Activated CD4-positive, CD25-positive, alpha-beta regulatory T cell treated with anti-CD3 and anti-CD28 coated beads, Interleukin-2, amount 50 U/mL, for 72 hours (primary cell): ENCODE results near the gene PIGH.
"Not testable (repeated sequence)": the region's sequence is repeated elsewhere in the genome, so short reads cannot be mapped to it uniquely, and the experiment has no call there.

Source experiments
- DNase-seq: peaks from one replicate; pipeline ENCODE4 v3.0.0; 2021

Gene PIGH

DNA sequence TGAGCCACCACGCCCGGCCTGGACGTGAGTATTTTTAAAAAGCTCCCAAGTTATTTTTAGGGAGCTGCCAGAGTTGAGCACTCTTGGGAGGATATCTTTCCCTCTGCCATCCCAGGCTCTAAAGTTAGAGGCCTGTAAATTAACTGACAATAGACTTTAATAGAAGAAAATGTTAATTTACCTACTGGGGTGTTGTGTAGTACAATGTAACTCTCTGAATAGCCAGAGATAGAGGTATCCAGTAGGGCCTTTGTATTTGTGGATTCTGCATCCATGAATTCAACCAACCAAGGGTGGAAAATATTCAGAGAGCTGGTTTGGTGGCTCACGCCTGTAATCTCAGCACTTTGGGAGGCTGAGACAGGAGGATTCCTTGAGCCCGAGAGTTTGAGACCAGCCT, 7.6 kb upstream of the PIGH start:
- DNase-seq = no peak

DNA sequence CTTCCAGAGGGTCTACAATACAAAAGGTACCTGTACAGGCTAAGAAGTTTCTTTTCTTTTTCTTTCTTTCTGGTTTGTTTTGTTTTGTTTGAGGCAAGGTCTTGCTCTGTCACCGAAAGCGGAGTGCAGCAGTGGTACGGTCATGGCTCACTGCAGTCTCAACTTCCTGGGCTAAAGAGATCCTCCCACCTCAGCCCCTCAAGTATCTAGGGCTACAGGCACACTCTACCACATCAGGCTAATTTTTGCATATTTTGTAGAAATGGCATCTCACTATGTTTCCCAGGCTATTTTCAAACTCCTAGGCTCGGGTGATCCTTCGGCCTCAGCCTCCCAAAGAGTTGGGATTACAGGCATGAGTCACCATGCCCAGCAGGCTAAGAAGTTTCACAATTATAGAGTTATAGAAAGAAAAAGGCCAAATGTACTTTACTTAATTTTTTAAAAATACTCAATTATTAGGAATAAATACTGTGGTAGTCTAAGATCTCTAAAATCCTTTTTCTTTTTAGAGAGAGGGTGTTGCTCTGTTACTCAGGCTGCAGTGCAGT, 3.0 kb upstream of the PIGH start:
- no peak for DNase-seq

DNA sequence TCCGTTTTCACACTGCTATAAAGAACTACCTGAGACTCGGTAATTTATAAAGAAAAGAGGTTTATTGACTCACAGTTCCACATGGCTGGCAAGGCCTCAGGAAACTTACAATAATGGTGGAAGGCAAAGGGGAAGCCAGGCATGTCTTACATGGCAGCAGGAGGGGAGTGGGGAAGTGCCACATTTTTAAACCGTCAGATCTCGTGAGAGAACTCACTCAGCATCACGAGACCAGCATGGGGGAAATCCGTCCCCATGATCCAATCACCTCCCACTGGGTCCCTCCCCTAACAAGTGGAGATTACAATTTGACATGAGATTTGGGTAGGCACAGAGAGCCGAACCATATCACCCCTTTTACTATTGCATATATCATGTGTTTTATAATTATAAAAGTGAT, 2.0 kb upstream of the PIGH start:
- DNase-seq = no peak

DNA sequence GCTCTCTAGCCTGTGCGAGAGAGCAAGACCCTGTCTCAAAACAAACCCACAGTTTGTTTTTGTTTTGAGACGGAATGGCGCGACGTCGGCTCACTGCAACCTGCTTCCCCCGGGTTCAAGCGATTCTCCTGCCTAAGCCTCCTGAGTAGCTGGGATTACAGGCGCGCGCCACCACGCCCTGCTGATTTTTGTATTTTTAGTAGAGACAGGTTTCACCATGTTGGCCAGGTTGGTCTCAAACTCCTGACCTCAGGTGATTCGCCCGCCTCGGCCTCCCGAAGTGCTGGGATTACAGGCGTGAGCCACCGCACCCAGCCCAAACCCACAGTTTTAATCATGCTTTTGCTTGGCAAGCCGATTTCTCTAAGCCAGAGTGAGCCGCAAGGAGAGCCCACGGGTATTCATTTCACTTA, 500 bp upstream of the PIGH start:
- not testable (repeated sequence) for DNase-seq

DNA sequence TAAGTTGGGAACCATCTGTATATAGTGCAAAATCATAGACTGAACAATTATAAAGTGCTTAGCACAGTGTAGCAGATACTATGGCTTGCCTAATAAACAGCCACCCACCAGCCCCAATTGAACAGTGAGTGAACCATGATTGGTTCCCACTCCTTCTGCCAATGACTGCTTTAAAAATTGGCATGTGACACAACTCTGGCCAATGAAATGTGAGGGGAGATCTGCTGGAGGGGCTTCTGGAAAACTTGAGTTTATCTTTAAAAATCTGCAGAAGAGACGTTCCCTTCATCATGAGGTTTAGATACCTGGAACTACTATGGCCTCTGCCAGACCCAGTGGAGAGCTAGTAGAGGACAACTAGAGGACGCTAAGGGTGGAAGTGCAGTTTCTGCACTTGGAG, 4.7 kb downstream of the PIGH start:
- DNase-seq = no peak

DNA sequence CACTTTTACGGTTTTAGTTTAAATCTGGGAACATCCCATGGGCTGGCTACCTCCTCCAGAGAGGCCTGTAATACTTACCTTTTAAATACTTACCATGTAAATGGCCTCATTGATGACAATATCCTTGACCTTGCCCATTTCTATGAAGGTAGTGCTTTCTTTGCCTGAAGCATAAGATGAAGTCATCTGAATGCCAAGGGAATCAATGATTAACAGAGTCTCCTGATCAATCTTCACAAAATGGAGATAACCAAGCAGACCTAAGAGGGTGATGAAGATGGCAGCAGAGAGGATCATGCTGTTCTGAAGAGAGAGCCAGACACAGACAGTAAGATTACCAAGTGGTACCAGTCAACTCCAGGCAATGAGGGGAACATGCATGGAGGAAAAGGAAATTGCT, 6.4 kb downstream of the PIGH start:
- DNase-seq = not testable (repeated sequence)

DNA sequence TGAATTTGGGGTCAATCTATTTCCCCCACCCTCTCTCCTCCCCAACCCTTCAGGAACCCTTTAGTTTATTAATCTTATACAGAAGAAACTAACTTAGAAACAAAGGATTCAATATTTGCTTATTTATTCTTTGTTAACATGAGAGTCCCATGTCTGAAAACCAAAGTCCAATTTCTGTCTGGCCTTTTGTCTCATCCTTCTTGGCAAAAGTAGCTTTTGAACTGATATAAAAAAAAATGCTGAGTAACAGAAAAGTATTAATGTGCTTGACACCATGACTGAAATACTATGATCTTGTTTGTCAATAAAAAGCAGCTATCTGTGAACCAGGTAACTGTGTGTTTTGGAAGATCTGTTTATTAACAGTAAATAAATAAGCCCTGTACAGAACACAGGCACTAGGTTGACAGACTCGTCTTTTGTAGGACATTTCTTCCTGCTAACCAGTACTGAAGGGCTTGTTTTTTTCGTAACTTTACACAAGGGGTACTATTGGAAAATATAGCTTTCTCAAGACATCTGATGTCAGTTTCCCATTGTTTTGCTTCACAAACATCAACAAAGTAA, 10.8 kb downstream of the PIGH start:
- no peak for DNase-seq

DNA sequence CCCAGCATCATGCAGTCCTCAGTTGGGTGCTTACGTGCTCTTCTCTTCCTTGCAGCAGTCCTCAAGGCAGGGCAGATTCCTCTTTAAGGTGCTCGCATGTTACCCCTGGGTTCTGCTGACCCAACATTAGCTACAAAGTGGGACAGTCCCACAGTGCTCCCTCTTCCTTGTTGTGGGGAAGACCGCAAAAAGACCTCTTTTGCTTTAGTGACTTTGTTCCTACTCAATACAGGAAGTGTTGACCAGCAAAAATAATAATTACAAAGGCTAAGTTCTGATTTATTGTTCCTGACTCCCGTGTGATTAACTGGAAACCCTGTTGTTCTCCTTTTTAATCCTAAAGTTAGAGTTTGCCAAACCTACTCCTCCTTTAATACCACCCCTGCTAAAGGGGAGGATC, 13.7 kb downstream of the PIGH start:
- DNase-seq = no peak

DNA sequence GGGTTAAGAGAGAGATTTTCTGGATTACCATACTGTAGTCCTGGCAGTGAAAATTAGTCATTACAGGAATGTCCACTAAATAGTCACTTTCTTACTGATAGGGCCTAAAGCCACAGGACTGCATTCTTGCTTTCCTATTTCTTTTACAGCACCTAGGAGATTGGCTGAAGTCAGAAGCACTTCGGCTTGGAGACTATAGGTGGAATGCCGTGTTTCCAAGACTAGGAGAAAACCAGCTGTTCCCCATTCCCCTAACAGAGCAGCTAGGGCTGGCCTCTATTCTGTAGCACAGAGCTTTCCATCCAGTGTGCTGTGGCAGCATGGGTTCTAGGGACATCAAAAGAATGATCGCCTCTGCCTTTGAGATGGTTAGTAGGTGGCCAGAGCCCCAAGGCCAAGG, 15.1 kb downstream of the PIGH start:
- no peak for DNase-seq

DNA sequence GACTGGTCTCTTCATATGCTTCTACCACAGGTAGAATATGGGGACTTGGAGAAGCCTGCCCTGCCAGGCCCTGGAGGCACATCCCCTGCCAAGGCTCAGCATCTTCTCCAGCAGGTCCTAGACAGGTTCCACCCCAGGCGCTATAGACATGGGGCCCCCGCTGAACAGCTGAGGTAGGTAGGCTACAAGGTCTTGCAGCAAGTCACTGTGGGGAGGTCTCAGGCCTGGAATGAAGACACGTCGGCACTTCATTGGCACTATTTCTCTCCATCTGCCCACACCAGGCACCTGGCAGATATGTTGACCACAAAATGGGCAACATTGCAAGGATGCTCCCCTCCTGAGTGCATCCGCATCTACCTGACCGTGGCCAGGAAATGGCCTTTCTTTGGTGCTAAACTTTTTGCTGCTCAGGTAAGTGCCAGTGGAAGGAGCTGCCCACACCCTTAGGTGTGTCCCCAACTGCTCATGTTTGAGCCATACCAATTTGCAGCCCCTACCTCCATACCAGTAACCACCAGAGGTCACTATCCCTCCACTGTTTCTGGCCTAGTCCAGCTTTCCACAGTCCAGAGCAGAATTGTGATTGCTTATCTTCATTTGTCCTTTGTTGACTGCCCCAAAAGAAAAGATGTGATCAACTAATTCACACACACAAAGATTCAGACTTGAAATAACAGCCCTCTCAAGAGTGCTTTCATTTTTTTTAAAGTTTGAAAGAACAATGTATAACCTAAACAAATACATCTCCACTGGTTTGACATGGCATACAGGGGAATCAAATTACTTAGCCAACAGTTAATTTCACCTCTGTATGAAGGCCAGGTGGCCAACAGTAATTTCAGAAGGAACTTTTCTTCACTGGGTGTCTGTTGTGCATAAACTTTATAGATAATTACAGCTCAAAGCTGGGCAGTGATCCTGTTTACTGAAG, 16.1 kb downstream of the PIGH start:
- no peak for DNase-seq

DNA sequence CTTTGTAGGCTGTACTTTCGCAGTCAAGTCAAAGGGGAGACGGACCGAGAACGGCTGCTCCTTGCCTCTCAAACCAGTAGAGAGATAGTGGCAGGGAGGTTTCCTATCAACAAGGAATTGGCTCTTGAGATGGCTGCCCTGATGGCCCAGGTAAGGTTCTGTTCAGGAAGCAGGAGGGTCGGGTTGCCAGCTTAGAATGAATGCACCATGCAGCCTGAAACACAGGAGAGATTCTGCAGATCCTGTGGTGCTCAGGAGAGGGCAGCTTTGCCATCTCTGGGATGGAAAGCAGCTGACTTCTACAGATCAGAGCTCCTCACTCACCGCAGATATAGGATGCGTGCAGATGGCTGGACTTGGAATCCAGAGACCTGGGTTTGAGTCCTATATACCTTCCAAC, 18.0 kb downstream of the PIGH start:
- no peak for DNase-seq

DNA sequence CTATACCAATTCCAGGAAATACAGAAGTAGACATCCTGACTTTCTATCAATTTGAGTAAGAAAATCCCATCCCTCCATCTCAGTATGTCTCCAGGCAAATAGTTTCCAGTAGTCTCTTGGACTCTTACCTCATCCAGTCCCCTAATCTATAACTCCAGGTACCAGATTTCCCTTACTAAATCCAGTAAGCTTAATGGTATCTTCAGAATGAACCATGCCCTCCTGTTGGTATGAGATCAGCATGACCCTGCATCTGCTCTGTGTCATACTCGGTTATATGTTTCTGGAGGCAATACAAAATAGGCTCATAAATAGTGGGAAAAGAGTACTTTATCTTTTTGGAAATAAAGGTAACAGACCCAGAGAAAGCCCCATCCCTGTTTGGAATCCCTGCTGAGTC, 18.4 kb downstream of the PIGH start:
- DNase-seq = no peak

DNA sequence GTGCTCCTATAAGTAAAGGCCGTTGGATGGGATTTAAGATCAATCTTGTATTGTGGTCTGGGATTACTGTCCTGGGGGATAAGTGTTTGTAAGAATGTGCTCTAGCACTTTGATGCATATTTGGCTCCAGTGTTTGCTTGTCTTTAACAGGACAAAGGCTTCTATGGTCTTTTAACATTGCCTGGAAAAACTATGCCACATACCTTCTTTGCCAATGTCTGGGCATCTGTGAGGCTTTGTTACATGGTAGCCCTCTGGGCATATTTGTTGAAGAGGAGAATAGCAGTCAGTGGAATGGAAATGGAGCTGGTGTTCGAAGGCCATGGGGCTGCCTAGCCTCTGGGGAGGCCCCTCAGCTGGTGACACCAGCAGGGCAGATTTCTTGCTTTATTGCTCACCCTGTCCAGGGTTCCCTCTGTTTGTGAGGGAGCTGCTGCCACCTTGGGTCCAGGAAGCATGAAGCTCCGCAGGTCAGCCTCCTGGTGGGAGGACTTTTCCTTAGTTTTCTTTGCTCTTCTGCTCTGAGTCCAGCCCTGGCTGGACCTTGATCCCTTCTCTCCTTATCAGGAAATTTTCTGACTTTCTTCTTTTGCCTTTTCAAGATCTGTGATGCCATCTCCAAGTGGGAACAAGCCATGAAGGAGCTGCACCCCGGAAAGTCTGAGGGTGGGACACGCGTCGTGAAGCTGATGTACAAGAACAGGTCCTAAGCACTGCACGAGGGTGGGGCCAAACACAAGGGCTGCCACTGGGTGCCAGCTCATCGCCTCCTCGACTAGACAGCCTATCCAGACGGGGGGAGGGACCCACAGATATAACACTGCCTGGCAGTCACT, 19.5 kb downstream of the PIGH start:
- DNase-seq = no peak

DNA sequence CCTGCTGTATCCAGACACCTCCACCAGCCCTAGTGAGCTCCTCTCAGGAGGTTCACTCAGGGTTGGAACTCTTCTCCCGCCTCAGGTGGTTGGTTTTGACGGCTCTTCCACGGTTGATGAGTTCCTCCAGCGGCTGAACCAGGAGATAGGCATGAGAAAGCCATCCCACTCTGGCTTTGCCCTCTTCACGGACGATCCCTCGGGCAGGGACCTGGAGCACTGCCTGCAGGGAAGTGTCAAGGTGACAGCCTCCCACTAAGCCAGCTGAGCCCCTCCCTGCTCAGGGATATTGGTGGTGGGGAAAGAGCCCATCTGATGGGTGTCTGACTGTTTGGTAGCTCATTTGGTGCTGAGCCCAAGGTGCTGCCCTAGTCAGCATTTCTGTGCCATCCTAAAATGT, 20.4 kb downstream of the PIGH start:
- DNase-seq = no peak

DNA sequence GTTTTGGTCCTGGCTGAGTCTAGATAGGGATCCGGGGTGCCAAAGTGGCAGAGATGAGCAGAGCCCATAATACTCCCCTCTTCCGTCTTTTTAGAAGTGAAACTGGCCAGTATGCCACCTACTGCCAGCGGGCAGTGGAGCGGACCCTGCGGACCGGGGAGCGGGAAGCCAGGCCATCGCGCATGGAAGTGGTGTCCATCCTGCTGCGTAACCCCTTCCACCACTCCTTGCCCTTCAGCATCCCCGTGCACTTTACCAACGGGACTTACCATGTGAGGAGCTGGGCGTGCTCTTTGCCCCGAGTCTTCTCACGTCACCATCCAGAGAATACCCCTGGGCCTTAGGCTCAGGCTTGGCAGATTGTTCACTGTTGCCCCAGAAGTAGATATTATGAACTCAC, 21.0 kb downstream of the PIGH start:
- no peak for DNase-seq

DNA sequence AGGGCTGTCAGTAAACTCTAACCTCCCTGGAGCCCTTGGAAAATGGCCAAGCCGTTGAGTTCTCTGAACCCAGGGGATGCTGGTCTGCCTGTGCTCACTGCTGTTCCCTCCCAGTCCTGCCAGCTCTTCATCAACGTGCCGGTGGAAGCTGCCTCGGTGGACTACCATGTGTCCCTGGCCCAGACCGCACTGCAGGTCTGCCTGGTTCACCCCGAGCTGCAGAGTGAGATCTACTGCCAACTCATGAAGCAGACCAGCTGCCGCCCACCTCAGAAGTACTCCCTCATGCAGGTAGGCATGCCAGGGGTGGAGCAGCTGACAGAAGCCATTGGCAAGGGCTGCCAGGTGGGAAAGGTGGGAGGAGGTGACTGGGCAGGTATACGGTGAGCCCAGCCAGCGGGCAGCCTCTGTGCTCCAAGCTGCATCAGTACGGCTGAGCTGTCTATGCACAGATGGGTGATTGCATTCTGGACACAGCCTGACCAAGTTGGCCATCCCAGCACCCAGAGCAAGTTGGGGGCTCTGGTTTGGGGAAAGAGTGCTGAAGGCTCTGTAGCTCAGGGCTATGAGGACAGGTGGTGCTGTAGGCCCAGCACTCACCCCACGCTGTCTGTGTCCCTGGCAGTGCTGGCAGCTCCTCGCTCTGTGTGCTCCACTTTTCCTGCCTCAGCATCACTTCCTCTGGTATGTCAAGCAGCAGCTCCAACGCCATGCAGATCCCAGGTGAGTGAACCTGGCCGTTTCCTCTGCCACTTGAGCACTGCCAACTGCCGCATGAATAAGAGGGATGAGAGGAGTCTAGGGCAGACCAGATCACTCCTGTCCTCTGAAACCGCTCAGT, 21.9 kb downstream of the PIGH start:
- DNase-seq = no peak

DNA sequence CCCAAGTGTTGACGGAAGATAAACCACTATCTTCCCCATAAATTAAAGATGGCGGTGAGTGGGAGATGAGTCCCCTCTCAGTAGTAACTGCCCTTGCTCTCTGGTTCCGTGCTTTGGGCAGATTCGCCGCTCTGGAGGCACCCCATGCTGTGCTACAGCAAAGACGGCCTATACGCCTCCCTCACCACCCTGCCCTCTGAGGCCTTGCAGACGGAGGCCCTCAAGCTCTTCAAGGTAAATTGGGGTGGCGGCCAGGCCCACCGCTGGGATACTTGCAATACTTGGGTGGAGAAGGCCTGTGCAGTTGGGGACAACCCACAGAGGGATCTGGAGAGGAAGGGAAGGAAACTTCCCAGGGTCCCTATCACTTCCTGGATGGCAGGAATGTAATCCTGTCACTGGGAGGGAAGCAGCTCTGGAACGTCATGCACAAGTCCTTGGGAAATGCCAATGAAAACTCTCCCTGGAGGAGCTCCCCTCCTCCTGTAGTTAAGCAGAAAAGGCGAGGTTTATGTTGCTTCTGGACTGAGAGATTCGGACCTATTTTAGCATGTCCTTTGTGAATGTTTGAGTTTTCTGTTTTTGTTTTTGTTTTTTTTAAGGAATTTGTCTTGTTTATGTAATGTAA, 22.8 kb downstream of the PIGH start:
- DNase-seq = no peak

DNA sequence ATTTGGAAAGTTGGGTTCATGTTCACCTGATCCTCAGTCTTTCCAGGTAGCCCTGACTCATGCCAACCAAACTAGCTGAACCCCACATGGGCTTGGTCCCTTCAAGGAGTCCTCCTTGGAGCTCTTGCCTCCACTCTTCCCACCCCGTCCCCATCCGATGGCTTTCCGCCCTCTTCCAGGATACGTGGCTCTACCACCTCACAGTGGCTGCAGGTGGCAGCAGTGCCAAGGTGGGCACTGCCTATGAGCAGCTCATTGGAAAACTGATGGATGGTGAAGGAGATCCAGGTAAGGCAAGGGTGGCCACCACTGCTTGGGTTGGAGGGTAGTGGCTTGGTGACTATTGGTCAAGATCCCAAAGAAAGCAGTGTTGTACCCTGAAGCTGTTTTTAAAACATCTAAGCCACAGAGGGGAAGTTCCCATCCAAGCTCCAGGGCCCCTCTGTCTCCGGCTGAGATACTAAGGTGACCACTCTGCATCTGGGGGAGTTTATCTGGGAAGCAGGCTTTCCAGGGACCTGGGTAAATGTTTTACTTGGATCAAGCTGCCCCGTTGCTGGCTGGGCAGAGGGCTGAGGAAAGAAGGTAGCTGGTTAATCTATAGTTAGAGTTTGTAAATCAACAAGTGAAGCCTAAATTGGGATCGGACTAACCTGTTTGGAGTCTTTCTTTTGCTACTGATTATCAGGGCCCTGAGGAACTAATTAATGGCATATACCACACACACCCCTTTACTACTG, 23.7 kb downstream of the PIGH start:
- DNase-seq = no peak

DNA sequence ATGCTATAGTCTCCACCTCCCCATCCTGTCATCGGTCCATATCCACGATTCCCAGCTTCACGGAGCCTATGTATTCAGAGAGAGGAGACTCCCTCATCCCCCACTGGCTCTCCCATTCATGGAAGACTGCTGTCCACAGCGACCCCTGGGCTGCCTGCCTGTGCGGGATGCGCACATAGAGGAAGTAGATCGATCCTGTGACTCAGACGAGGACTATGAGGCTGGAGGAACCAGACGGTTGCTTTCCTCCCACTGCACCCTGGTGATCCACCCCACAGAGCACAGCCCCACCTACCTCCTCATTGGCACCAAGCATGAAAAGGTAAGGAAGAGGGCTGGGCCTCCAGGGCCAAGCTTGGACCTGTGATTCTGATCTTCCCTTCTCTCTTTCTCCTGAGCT, 24.4 kb downstream of the PIGH start:
- no peak for DNase-seq

DNA sequence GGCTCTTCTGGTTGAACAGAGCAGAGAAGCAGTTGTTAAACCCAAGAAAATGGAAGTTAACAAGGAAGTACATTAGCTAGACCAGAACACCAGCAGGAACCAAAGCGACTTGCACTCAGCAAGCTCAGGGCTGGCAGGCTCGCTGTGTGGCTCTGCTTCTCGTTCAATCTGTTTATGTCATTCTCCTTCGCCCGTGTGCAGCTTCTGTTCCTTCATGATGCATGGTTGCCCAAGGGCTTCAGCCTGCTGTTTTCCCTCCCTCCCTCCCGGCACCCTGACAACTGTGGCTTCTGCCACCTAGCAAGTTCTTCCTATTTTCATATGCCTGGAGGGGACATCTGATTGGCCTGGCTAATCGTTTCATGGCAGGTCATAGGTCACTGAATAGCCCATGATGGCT, 25.3 kb downstream of the PIGH start:
- no peak for DNase-seq

DNA sequence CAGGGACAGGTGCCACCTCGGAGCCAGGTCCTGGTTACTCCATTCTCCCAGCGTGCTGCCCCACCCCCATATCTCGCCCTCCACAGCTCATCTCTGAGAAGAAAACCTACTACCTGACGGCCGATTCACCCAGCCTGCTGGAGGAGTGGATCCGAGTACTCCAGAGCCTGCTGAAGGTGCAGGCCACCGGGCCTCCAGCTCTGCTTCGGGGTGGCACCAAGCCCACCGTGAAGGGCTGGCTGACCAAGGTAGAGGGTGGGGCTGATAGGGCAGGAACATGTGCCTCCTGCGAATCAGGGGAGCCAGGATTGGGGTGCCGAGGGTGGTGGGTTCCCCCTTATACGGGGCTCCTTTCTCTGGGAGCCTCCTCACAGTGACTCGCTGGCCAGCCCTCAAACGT, 25.9 kb downstream of the PIGH start:
- DNase-seq = no peak
